ENCODE data around the gene KANK2.

KANK2 gene

DNA sequence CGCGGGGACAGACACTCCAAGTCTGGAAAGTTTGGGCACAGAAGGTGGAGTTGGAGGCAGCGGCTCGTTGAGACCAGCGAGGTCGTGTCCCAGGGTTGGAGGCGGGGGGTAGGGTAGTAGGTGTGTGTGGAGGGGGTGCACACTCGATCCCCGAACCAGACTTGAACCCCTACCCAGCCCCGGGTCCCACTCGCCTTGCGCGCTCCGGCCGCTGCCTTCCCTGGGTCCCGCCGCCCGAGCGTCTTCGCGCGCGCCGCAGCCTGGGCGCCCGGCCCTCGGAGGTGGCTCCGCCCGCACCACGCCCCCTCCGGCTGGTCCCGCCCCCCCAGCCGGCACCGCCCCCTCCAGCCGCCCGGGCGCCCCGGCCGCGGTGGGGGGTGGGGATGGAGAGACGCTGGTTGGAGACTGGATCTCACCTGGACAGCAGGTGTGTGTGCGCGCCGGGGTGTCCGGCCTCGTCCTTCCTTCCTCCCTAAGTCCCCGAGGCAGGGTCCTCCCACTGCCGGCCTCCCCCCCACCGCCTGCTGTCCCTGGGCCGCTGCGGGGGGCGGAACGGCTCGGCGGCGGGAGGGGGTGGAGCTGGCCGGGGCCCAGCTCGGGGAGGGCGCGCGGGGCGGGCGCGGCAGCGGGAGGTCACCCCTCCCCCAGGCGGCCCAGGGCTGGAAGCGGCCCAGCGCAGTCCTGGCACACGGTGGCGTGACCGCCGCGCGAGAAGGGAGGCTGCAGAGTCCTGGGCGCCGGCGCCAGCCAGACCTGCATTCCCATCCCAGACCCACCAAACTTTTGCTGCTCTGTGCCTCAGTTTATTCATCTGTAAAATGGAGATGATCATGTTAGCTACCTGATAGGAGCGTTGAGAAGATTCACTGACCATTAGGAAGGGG, at the start of gene KANK2:
Gene KANK2 (minus strand): TSS at position 255 of the 884 bp plus-strand sequence. CDS start 3,034 bp downstream, outside the sequence.
- peak; percentile 36 for DNase-seq

- DNase-seq: no peak
Observed at GRCh38 chr19:11246941-11247340, 49.6 kb upstream of the KANK2 start.

GRCh38 chr19:11244846-11245589, 47.7 kb upstream of the KANK2 start:
- DNase-seq: no peak

GRCh38 chr19:11243798-11244169, 46.4 kb upstream of the KANK2 start:
- DNase-seq: no peak

DNA sequence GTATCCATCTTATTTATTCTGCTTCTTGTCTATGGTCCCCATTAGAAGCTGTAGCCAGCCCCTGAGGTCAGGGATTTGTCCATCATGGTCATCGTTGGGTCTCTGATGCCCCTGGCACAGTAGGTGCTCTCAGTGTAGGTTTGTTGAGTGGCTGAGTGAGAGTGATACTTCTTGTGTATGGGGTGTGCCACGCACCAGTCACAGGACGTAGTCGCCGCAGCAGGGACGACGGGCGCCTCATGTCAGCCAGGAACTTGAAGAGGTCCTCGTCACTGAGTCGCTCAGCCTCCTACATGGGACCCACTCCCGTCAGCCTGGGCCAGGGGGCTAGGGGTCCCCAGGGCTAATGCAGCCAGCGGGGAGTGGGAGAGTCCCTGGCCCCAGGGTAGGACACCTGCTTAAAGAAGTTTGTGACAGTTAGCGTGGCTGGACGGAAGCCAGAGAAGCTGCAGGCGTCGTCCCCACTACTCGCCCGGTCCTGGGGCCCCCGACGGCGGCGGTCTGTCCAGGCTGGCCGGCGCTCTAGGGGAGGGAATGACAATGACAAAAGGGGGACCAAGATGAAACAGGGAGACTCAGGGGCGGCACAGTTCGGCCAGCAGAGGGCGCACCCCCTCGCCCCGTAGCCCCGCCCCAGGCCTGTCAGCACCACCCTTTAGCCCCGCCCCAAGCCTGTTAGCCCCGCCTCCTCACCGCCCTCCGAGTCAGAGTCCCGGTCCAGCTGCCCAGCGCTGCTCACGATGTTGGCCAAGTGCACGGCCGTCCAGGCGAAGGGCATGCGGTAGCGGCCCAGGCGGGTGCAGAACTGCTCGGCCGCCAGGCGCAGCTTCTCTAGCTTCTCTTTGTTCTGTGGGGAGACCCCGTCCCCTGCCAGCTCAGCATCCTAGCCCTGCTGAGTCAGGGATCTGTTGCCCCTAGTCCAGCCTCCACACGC, 45.8 kb upstream of the KANK2 start:
- DNase-seq: peak; percentile 39

DNA sequence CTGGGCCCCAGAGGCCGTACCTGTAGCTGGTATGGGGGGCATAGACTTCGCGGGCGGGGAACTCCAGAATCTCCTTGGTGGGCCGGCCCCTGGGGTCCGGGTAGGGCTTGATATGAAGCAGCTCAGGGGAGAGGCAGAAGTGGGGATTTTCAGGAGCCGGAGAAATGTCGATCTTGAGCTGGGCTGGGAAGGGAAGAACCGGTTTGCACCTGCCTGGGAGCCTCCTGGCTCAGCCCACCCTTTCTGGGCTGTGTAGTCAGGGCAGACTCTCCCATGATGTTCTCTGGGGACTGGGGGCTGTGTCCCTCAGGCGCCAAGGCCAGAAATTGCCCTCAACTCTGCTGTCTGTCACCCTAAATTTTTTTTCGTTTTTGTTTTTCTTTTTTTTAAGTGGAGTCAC, 44.7 kb upstream of the KANK2 start:
- DNase-seq: no peak

DNA sequence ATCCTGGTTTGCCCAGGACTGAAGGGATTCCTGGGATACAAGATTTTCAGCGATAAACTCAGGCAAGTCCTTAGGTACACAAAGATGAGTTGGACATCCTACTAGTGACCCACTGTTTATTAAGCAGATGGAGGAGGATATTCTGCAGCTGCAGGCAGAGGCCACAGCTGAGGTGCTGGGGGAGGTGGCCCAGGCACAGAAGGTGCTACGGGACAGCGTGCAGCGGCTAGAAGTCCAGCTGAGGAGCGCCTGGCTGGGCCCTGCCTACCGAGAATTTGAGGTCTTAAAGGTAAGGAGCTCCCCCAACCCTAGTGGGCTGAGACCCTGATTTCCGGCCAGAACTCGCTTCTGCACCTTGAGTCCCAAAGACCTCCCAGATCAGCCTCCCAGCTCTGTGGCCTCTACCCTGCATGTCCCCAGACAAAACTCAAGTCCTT, 42.7 kb upstream of the KANK2 start:
- DNase-seq: no peak

DNA sequence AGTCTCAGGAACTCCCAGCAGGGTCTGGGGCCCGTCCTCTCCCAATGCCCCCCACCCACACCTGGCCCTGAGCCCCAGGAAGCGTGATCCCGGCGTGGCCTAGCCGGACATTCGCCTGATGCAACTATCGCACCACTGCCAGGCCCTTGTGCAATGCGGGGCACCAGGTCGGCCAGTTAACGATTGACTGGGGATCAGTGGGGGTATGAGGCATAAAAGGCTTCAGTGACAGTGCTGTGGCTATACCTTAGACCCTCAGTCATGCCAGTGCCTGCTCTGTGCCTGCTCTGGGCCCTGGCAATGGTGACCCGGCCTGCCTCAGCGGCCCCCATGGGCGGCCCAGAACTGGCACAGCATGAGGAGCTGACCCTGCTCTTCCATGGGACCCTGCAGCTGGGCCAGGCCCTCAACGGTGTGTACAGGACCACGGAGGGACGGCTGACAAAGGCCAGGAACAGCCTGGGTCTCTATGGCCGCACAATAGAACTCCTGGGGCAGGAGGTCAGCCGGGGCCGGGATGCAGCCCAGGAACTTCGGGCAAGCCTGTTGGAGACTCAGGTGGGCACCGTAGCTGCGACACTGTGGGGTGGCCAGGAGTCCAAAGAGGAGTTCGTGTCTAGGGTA, 42.1 kb upstream of the KANK2 start, which contains the start of gene ANGPTL8:
Gene ANGPTL8 (plus strand): TSS at position 243 of the 624 bp plus-strand sequence. CDS start 19 bp downstream, at position 262.
- DNase-seq: no peak

DNA sequence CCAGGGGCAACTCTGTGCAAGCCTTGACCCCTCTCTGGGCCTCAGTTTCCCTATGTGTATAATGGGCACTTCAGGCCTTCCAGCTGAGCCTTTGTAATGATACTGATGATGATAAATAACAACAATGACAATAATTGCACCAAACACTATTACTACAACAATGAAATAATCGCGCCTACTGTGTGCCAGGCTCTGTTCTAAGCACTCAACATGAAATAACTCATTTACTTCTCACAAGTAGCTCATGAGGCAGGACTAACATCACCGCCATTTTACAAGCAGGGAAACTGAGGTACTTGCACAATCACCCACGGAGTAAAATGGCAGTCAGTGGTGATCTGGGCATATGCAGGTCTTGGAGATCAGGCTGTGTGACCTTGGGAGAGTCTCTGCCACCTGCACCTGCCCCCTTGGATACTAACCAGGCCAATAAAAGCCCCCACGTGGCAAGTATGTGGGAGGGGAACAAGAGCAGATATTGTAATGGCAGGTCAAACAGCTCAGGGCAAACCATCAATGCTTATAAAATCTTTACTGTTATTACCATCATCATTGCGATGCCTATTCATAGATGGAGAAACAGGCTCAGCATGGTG, 41.5 kb upstream of the KANK2 start:
- DNase-seq: no peak

DNA sequence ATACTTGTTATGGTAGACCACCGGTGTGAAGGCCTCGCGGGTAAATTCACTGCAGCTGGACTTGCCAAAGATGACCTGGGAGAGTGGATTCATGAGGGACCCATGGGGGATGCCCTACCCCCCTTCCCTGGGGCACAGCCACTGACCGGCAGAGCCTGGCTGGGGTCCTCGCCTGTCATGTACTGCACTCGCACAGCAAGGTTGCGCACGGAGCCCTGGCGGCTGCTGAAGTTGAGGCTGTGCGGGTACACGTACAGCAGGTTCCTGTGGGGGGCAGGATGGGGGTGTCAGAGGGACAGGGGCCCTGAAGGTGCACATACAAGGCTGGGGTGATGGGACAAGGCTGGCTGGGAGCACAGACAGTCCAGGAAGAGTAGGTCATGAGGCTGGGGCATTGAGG, 40.7 kb upstream of the KANK2 start:
- no peak for DNase-seq

- DNase-seq: no peak
Observed at GRCh38 chr19:11237321-11237720, 40.0 kb upstream of the KANK2 start.

DNA sequence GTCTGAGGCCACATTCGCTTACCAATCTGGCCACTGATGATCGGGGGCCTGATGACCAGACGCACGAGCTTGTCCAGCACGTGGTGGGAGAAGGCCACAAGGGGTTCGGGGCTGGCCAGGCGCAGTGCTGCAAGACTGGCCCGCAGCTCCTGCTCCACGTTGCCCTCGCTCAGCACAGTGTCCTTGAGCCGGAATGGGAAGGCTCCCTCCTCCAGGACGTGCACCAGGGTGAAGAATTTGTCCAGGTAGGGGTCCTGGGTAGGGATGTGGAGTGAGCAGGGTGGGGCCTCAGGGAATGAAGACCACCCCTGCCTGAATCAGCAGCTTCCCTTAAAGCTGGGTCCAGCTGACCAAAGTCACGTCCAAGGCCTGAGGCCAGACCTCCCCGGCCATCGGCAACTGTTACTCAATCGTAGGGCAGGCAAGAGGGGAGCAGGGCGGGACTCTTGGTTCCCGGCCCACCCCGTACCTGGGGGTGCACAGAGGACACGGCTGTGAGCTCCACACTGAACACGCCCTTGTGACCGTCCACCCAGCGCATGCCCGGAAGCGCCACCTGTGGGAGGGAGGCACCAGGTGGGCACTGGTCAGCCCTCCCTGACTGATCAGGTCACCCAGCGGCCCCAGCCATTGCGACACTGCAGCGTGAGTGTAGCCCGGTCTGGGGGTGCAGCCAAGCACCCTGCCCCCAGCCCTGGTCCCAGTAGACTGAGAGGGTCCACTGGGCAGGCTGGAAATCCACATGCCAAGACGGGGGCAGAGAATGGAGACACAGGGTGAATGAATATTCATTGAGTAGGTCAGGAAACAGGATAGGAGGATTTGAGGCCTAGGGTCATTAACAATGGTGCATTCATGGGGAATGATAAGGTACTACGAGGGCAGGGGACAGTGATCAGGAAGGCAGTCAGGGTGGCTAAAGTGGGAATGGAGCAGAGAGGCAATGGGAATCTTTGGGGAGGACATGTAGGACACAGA, 39.3 kb upstream of the KANK2 start:
- DNase-seq: no peak

GRCh38 chr19:11234486-11235075, 37.2 kb upstream of the KANK2 start:
- DNase-seq: no peak

GRCh38 chr19:11233073-11233472, 35.7 kb upstream of the KANK2 start:
- no peak for DNase-seq

- no peak for DNase-seq
Observed at GRCh38 chr19:11232555-11232954, 35.2 kb upstream of the KANK2 start.

DNA sequence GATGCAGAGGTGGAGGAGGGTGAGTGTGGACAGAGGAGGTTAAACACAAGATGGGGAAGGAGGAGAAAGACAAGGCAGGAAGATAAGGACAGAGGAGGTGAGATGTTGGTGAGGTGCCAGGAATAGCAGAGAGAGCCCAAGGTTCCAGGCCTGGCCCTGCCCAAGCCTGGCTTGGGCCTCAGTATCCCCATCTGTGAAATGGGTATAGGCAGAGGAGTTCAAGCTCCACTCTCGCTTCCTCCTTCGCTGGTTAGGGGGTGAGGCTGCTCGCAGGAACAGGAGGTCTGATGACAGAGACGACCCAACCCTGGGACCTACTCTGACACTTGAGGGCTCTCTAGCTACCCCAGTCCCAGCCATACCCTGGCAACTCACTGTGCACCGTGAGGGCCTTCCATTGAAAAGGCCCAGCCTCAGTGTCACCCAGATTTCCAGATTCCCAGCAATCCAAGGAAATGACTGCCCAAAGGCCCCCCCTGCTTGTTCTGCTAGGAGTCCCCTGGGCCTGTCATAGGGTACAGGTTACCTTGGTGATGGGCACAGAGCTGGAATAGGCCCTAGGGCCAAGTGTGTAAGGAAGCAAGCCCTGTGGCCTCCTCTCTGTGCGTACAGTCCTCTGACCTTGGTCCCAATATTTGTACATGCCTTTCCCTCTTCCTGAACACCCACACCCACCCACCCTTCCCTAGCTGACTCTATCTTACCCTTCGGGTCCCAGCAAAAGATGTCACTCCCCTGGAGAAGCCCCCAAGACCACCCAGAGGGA, 33.5 kb upstream of the KANK2 start:
- DNase-seq: no peak

DNA sequence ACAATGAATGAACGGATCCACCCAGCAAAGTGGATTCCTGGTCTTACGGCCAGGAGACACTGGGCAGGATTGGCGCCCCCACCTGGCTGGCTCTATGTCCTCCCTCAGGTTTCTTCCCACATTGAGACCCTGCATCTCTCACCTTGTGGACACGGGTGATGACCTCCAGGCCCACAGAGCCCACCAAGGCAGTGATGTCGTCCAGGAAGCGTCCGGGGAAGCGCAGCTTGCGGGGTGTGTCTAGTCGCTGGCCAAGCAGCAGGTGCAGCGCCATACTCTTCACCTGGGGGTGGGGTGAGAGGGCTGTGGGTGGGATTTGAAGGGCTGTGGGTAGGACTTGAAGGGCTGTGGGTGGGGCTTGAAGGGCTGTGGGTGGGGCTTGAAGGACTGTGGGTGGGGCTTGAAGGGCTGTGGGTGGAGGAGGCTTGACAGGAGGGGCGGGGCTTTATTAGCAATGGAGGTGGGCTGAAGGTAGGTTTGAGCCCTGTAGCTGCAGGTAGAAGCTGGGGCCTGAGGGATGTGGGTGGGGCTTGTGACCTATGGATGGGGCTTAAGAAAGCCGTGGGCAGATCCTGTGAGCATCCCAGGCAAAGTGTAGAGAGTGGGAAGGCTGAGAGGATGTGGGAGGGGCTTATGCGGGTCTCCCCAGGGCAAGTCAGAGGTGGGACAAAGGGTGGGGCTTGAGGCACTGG, 30.0 kb upstream of the KANK2 start:
- no peak for DNase-seq

- no peak for DNase-seq
Observed at GRCh38 chr19:11226716-11227166, 29.4 kb upstream of the KANK2 start.

DNA sequence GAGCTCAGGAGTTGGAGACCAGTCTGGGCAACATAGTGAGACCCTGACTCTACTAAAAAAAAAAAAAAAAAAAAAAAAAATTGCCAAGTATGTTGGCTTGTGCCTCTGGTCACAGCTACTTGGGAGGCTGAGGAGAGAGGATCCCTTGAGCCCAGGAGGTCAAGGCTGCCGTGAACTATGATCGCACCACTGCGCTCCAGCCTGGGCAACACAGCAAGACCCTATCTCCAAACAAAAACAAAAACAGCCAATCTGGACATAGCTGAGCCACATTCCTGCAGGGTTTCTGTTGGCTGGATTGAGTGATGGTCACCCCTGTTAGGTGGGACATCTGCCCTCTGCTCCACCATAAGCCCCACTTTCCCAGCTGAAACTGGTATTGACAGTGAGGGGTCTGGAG, 28.5 kb upstream of the KANK2 start:
- DNase-seq: no peak

Data from DMS 273 treated with DMSO at 0.1 percent for 48 hours (cell line).